ENCODE results near the gene ZCCHC7.
"Not testable (repeated sequence)": the region's sequence is repeated elsewhere in the genome, so short reads cannot be mapped to it uniquely, and the experiment has no call there.

ZCCHC7 gene

GRCh38 chr9:37082214-37082765 is 38.1 kb upstream of the ZCCHC7 start:
- Histone ChIP-seq H3K4me3 (ENCODE audit: low read length) (no peak overlapping the region), H3K36me3 (replicated peaks; ENCODE audit: low read depth, low read length) (peaks cover 20% of the 10 kb centered on the region), H3K9me3 (ENCODE audit: insufficient read depth, low read length) (no peaks in the 10 kb centered on the region), H3K27me3 (ENCODE audit: low read depth, low read length) (no peaks in the 10 kb centered on the region), H3K4me2 (ENCODE audit: low read length) (no peak overlapping the region), H3K4me1 (ENCODE audit: low read length) (peaks cover 28% of the 10 kb centered on the region), H4K20me1 (ENCODE audit: insufficient read depth, low read length) (peaks cover 22% of the 10 kb centered on the region), H3K79me2 (ENCODE audit: low read length) (peaks cover 69% of the 10 kb centered on the region), H3K9ac (ENCODE audit: low read length) (no peak overlapping the region), H2AFZ (ENCODE audit: low read depth, low read length) (no peak overlapping the region), H3K27ac (ENCODE audit: low read length) (no peak overlapping the region)
- TF ChIP-seq EZH2phosphoT487 (IDR thresholded peaks at IDR 0.05; ENCODE audit: low read depth): no peak
- TF ChIP-seq CTCF (IDR thresholded peaks at IDR 0.05; ENCODE audit: low read depth, low read length): no peak

- Histone ChIP-seq H3K79me2 (ENCODE audit: low read length) (peaks cover 71% of the 10 kb centered on the region), H3K9ac (ENCODE audit: low read length) (no peak overlapping the region), H3K4me3 (ENCODE audit: low read length) (no peak overlapping the region), H3K4me2 (ENCODE audit: low read length) (no peak overlapping the region), H3K27me3 (ENCODE audit: low read depth, low read length) (no peaks in the 10 kb centered on the region), H3K4me1 (ENCODE audit: low read length) (peaks cover 28% of the 10 kb centered on the region), H3K27ac (ENCODE audit: low read length) (no peak overlapping the region), H3K9me3 (ENCODE audit: insufficient read depth, low read length) (no peaks in the 10 kb centered on the region), H2AFZ (ENCODE audit: low read depth, low read length) (no peak overlapping the region), H3K36me3 (replicated peaks; ENCODE audit: low read depth, low read length) (peaks cover 29% of the 10 kb centered on the region), H4K20me1 (ENCODE audit: insufficient read depth, low read length) (peaks cover 22% of the 10 kb centered on the region)
- no peak for TF ChIP-seq CTCF (IDR thresholded peaks at IDR 0.05; ENCODE audit: low read depth, low read length)
- TF ChIP-seq EZH2phosphoT487 (IDR thresholded peaks at IDR 0.05; ENCODE audit: low read depth): no peak
These were observed 36.7 kb upstream of the ZCCHC7 start for GRCh38 chr9:37083654-37084053.

- no peak overlapping the region for H3K9ac ChIP-seq (ENCODE audit: low read length)
- H3K79me2 ChIP-seq (ENCODE audit: low read length): peaks cover 67% of the 10 kb centered on the region
- H3K4me3 ChIP-seq (ENCODE audit: low read length): no peak overlapping the region
- H3K27ac ChIP-seq (ENCODE audit: low read length): no peak overlapping the region
- no peaks in the 10 kb centered on the region for H3K27me3 ChIP-seq (ENCODE audit: low read depth, low read length)
- H3K4me2 ChIP-seq (ENCODE audit: low read length): peak overlapping the region; percentile 47
- peaks cover 22% of the 10 kb centered on the region for H4K20me1 ChIP-seq (ENCODE audit: insufficient read depth, low read length)
- no peaks in the 10 kb centered on the region for H3K9me3 ChIP-seq (ENCODE audit: insufficient read depth, low read length)
- TF ChIP-seq CTCF (IDR thresholded peaks at IDR 0.05; ENCODE audit: low read depth, low read length) (no peak), EZH2phosphoT487 (IDR thresholded peaks at IDR 0.05; ENCODE audit: low read depth) (no peak)
- peaks cover 22% of the 10 kb centered on the region for H3K4me1 ChIP-seq (ENCODE audit: low read length)
- H2AFZ ChIP-seq (ENCODE audit: low read depth, low read length): no peak overlapping the region
- H3K36me3 ChIP-seq (replicated peaks; ENCODE audit: low read depth, low read length): peaks cover 32% of the 10 kb centered on the region
These were observed 35.1 kb upstream of the ZCCHC7 start for GRCh38 chr9:37085233-37085632.

DNA sequence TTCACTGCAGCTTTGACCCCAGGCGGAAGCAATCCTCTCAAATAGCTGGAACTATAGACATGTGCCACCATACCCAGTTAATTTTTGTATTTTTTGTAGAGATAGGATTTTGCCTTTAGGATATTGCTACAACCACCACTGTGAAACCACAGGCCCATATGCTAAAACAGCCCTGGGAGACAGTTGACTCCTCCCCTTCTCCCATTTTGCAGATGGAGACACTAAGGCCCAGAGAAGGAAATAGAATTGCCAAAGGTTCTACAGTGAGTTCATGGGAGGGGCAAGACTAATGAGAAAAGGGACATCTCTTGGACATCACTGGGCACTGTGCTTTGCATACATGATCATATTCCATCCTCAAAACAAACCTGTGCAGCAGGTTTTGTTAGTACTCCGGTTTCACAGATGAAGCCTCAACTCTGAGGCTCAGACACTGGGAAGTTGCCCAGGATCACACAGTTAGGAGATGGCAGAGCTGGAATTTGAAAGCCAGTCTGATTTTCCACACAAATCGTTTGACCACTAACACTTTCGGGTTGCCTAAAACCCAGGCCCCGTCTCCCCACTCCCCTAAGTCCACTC is 27.6 kb upstream of the ZCCHC7 start:
- not testable (repeated sequence) for H3K4me3 ChIP-seq (ENCODE audit: low read length); H3K4me1 ChIP-seq (ENCODE audit: low read length); H3K79me2 ChIP-seq (ENCODE audit: low read length); H2AFZ ChIP-seq (ENCODE audit: low read depth, low read length); H3K36me3 ChIP-seq (replicated peaks; ENCODE audit: low read depth, low read length); H4K20me1 ChIP-seq (ENCODE audit: insufficient read depth, low read length); H3K9ac ChIP-seq (ENCODE audit: low read length); H3K27me3 ChIP-seq (ENCODE audit: low read depth, low read length); H3K9me3 ChIP-seq (ENCODE audit: insufficient read depth, low read length); H3K4me2 ChIP-seq (ENCODE audit: low read length); H3K27ac ChIP-seq (ENCODE audit: low read length)

All from OCI-LY3 (cell line).